ENCODE data around the gene SLC22A23.

SLC22A23 gene

GRCh38 chr6:3328145-3328544 is 128.7 kb downstream of the SLC22A23 start:
- no peaks in the 10 kb centered on the region for H3K9me3 ChIP-seq (ENCODE audit: insufficient read depth, low read depth, low read length)
- no peak overlapping the region for H3K9ac ChIP-seq (ENCODE audit: low read depth, low read length)
- H3K27me3 ChIP-seq (ENCODE audit: insufficient read depth, low read length) = no peaks in the 10 kb centered on the region
- no peak overlapping the region for H3K27ac ChIP-seq (ENCODE audit: low read length)
- H3K36me3 ChIP-seq (ENCODE audit: insufficient read depth, low read depth, low read length) = no peaks in the 10 kb centered on the region
- no peak overlapping the region for H3K4me3 ChIP-seq (ENCODE audit: low read length)
- H3K4me1 ChIP-seq (ENCODE audit: insufficient read depth, low read length) = peaks cover 19% of the 10 kb centered on the region; the same call in 1 of the 2 replicates

- Histone ChIP-seq H3K27me3 (ENCODE audit: insufficient read depth, low read length) (no peaks in the 10 kb centered on the region), H3K9ac (ENCODE audit: low read depth, low read length) (no peak overlapping the region), H3K36me3 (ENCODE audit: insufficient read depth, low read depth, low read length) (no peaks in the 10 kb centered on the region), H3K27ac (ENCODE audit: low read length) (no peak overlapping the region), H3K4me3 (ENCODE audit: low read length) (no peak overlapping the region), H3K9me3 (ENCODE audit: insufficient read depth, low read depth, low read length) (no peaks in the 10 kb centered on the region), H3K4me1 (ENCODE audit: insufficient read depth, low read length) (peaks cover 14% of the 10 kb centered on the region; the same call in 1 of the 2 replicates)
Observed at GRCh38 chr6:3327403-3327802, 129.4 kb downstream of the SLC22A23 start.

DNA sequence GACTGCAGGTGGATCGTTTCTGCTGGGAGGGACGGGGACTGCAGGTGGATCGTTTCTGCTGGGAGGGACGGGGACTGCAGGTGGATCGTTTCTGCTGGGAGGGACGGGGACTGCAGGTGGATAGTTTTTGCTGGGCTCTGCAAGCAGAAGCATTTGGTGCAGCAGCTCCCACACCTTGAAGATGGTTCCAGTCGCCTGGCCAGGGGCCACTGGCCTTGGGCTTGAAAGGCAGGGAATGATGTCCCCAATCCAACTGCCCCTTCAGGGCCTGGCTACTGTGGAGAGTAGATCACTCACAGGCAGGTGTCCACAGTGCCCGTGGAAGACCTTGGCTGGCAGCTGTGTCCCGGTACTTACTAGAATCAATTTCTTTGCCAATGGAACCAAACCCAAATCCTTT is 129.9 kb downstream of the SLC22A23 start:
- no peaks in the 10 kb centered on the region for H3K27me3 ChIP-seq (ENCODE audit: insufficient read depth, low read length)
- no peak overlapping the region for H3K9ac ChIP-seq (ENCODE audit: low read depth, low read length)
- H3K36me3 ChIP-seq (ENCODE audit: insufficient read depth, low read depth, low read length) = no peaks in the 10 kb centered on the region
- H3K27ac ChIP-seq (ENCODE audit: low read length) = no peak overlapping the region
- peaks cover 11% of the 10 kb centered on the region; the same call in 1 of the 2 replicates for H3K4me1 ChIP-seq (ENCODE audit: insufficient read depth, low read length)
- no peaks in the 10 kb centered on the region for H3K9me3 ChIP-seq (ENCODE audit: insufficient read depth, low read depth, low read length)
- H3K4me3 ChIP-seq (ENCODE audit: low read length) = no peak overlapping the region

- Histone ChIP-seq H3K9ac (ENCODE audit: low read depth, low read length) (no peak overlapping the region), H3K4me3 (ENCODE audit: low read length) (no peak overlapping the region), H3K9me3 (ENCODE audit: insufficient read depth, low read depth, low read length) (no peaks in the 10 kb centered on the region), H3K27ac (ENCODE audit: low read length) (no peak overlapping the region), H3K36me3 (ENCODE audit: insufficient read depth, low read depth, low read length) (no peaks in the 10 kb centered on the region), H3K4me1 (ENCODE audit: insufficient read depth, low read length) (peaks cover 6% of the 10 kb centered on the region; the same call in 1 of the 2 replicates), H3K27me3 (ENCODE audit: insufficient read depth, low read length) (no peaks in the 10 kb centered on the region)
Observed at GRCh38 chr6:3326184-3326971, 130.5 kb downstream of the SLC22A23 start.

DNA sequence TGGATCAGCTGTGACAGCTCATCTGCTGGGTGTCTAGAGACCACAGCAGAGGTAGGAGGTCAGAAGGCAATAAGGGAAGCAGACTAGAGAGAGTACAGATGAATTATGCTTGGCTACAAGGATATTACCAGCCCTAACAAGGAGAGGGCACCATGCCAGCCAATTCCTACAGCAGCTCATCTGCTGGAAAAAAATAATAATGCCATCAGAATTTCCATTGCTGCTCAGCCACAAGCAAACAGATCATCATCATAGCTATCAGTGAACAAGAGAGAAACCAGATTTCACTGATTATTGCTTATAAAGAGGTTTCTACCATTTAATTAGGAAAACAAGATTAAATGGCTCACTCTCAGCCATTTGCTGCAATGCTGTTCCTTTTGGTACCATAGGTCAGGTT is 131.6 kb downstream of the SLC22A23 start:
- Histone ChIP-seq H3K9ac (ENCODE audit: low read depth, low read length) (no peak overlapping the region), H3K27me3 (ENCODE audit: insufficient read depth, low read length) (no peaks in the 10 kb centered on the region), H3K9me3 (ENCODE audit: insufficient read depth, low read depth, low read length) (no peaks in the 10 kb centered on the region), H3K4me3 (ENCODE audit: low read length) (no peak overlapping the region), H3K36me3 (ENCODE audit: insufficient read depth, low read depth, low read length) (no peaks in the 10 kb centered on the region), H3K4me1 (ENCODE audit: insufficient read depth, low read length) (peaks cover 5% of the 10 kb centered on the region; the same call in 1 of the 2 replicates), H3K27ac (ENCODE audit: low read length) (no peak overlapping the region)

- Histone ChIP-seq H3K9ac (ENCODE audit: low read depth, low read length) (no peak overlapping the region), H3K9me3 (ENCODE audit: insufficient read depth, low read depth, low read length) (no peaks in the 10 kb centered on the region), H3K27ac (ENCODE audit: low read length) (no peak overlapping the region)
Observed at GRCh38 chr6:3324262-3324942, 132.4 kb downstream of the SLC22A23 start.

DNA sequence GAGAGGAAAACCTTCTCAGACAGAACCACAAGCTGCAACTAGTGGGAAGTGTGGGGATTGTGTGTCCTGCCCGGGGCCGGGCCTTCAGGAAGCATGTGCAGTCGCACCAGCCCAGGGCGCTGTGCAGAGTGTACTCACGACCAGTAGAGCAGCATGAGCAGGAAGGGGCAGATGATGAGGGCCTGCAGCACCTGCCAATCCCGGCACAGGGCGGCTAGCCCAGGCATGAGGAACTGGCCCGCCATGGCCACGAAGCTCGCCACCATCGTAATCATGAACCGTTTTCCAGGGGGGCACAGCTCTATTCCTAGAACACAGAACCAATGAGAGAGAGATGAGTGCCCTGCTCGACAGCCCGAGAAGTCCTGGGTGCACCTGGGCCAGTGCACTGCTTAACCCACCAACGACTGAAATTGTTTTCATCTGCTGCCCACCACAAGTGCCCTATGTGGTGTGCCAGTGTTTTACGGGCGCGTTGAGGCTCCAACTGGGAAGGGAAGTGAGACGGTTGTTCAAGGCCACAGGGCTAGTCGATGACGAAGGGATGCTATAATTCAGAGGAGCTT is 133.1 kb downstream of the SLC22A23 start:
- Histone ChIP-seq H3K4me3 (ENCODE audit: low read length) (no peak overlapping the region), H3K27me3 (ENCODE audit: insufficient read depth, low read length) (no peaks in the 10 kb centered on the region), H3K36me3 (ENCODE audit: insufficient read depth, low read depth, low read length) (0 out of 2 replicates have a peak, but pooled peaks cover 6% of the 10 kb centered on the region), H3K9ac (ENCODE audit: low read depth, low read length) (no peak overlapping the region), H3K9me3 (ENCODE audit: insufficient read depth, low read depth, low read length) (no peaks in the 10 kb centered on the region), H3K27ac (ENCODE audit: low read length) (no peak overlapping the region), H3K4me1 (ENCODE audit: insufficient read depth, low read length) (peaks cover 5% of the 10 kb centered on the region; the same call in 1 of the 2 replicates)

More at GRCh38 chr6:3324262-3324942, 132.4 kb downstream of the SLC22A23 start:
- H3K4me3 ChIP-seq (ENCODE audit: low read length) = no peak overlapping the region
- H3K4me1 ChIP-seq (ENCODE audit: insufficient read depth, low read length) = peaks cover 5% of the 10 kb centered on the region; the same call in 1 of the 2 replicates
- H3K27me3 ChIP-seq (ENCODE audit: insufficient read depth, low read length) = no peaks in the 10 kb centered on the region
- 0 out of 2 replicates have a peak, but pooled peaks cover 6% of the 10 kb centered on the region for H3K36me3 ChIP-seq (ENCODE audit: insufficient read depth, low read depth, low read length)

GRCh38 chr6:3323148-3323547 is 133.7 kb downstream of the SLC22A23 start:
- Histone ChIP-seq H3K4me1 (ENCODE audit: insufficient read depth, low read length) (peaks cover 5% of the 10 kb centered on the region; the same call in 1 of the 2 replicates), H3K9me3 (ENCODE audit: insufficient read depth, low read depth, low read length) (no peaks in the 10 kb centered on the region), H3K36me3 (ENCODE audit: insufficient read depth, low read depth, low read length) (0 out of 2 replicates have a peak, but pooled peaks cover 6% of the 10 kb centered on the region), H3K27ac (ENCODE audit: low read length) (no peak overlapping the region), H3K9ac (ENCODE audit: low read depth, low read length) (no peak overlapping the region), H3K27me3 (ENCODE audit: insufficient read depth, low read length) (no peaks in the 10 kb centered on the region), H3K4me3 (ENCODE audit: low read length) (no peak overlapping the region)

- H3K9me3 ChIP-seq (ENCODE audit: insufficient read depth, low read depth, low read length) = no peaks in the 10 kb centered on the region
- no peak overlapping the region for H3K4me3 ChIP-seq (ENCODE audit: low read length)
- peaks cover 5% of the 10 kb centered on the region; the same call in 1 of the 2 replicates for H3K4me1 ChIP-seq (ENCODE audit: insufficient read depth, low read length)
- H3K9ac ChIP-seq (ENCODE audit: low read depth, low read length) = no peak overlapping the region
- no peak overlapping the region for H3K27ac ChIP-seq (ENCODE audit: low read length)
- no peaks in the 10 kb centered on the region for H3K27me3 ChIP-seq (ENCODE audit: insufficient read depth, low read length)
- 0 out of 2 replicates have a peak, but pooled peaks cover 6% of the 10 kb centered on the region for H3K36me3 ChIP-seq (ENCODE audit: insufficient read depth, low read depth, low read length)
Observed at GRCh38 chr6:3322366-3322890, 134.4 kb downstream of the SLC22A23 start.

DNA sequence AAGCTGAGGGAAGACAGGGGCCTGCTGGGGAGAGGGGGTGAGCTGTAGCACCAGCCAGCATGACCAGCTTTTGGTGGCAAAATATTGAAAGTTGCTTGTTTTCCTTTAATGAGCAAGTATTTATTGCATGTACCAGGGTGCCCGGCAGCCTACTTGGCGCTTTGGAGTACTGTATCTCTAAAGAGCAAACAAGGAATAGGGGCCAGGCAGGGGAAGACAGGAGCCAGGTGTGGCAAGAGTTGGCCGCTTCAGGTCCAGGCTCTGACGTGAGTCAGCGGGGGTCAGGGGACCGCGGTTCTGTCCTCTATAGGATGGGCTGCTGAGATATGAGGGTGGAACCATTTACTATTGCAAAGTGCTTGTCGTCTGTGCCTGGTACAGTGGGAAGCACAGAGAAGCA is 135.0 kb downstream of the SLC22A23 start:
- Histone ChIP-seq H3K4me1 (ENCODE audit: insufficient read depth, low read length) (peaks cover 5% of the 10 kb centered on the region; the same call in 1 of the 2 replicates), H3K9ac (ENCODE audit: low read depth, low read length) (no peak overlapping the region), H3K27me3 (ENCODE audit: insufficient read depth, low read length) (no peaks in the 10 kb centered on the region), H3K4me3 (ENCODE audit: low read length) (no peak overlapping the region), H3K27ac (ENCODE audit: low read length) (no peak overlapping the region), H3K36me3 (ENCODE audit: insufficient read depth, low read depth, low read length) (0 out of 2 replicates have a peak, but pooled peaks cover 6% of the 10 kb centered on the region), H3K9me3 (ENCODE audit: insufficient read depth, low read depth, low read length) (no peaks in the 10 kb centered on the region)

DNA sequence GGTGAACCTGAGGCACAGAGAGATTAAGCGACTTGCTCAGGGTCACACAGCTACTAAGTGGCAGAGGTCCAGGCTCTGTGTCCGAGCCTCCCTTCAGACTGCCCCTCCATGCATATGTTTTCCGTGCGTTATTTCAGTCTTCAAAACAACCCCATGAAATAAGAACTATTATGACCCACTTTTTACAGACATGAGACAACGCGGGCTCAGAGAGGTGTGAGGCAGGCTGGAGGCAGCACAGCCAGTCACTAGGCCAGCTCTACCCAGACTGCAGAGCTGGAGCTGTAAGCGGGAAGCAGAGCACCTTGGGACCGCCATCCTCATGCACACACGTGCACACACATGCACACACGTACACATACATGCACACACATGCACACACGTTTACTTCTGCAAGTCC is 135.8 kb downstream of the SLC22A23 start:
- Histone ChIP-seq H3K27me3 (ENCODE audit: insufficient read depth, low read length) (no peaks in the 10 kb centered on the region), H3K4me1 (ENCODE audit: insufficient read depth, low read length) (no peaks in the 10 kb centered on the region), H3K9ac (ENCODE audit: low read depth, low read length) (no peak overlapping the region), H3K27ac (ENCODE audit: low read length) (no peak overlapping the region), H3K4me3 (ENCODE audit: low read length) (no peak overlapping the region), H3K36me3 (ENCODE audit: insufficient read depth, low read depth, low read length) (0 out of 2 replicates have a peak, but pooled peaks cover 6% of the 10 kb centered on the region), H3K9me3 (ENCODE audit: insufficient read depth, low read depth, low read length) (no peaks in the 10 kb centered on the region)

Data from iPS-20b (cell line).